HG03025 (cell line): ENCODE results near the gene E2F8.

Source experiments
- ATAC-seq: cut with Tn5 transposase; IDR thresholded peaks from one replicate; pipeline ENCODE4 v1.9.1; 2021; ENCODE audit warnings: mild to moderate bottlenecking, moderate library complexity; ENCODE audit not compliant: unreplicated experiment, low FRiP score

Gene E2F8

GRCh38 chr11:19220903-19221724 lies 19.6 kb downstream of the E2F8 start:
- no peak for ATAC-seq

GRCh38 chr11:19218786-19219460 lies 21.8 kb downstream of the E2F8 start:
- no peak for ATAC-seq

GRCh38 chr11:19218216-19218615 lies 22.5 kb downstream of the E2F8 start:
- no peak for ATAC-seq

- ATAC-seq = no peak
Observed at GRCh38 chr11:19216709-19217374, 23.9 kb downstream of the E2F8 start.

- no peak for ATAC-seq
Observed at GRCh38 chr11:19216021-19216420, 24.7 kb downstream of the E2F8 start.

GRCh38 chr11:19209617-19210370 lies 31.0 kb downstream of the E2F8 start:
- ATAC-seq = no peak

- no peak for ATAC-seq
Observed at GRCh38 chr11:19208959-19209546, 31.7 kb downstream of the E2F8 start.

- ATAC-seq = no peak
Observed at GRCh38 chr11:19208181-19208580, 32.6 kb downstream of the E2F8 start.

- ATAC-seq = no peak
Observed at GRCh38 chr11:19204836-19205235, 35.9 kb downstream of the E2F8 start.

GRCh38 chr11:19201737-19202605 lies 38.8 kb downstream of the E2F8 start, which contains the start of gene CSRP3:
CSRP3 (minus strand) TSS chr11:19201983; CDS start chr11:19192448, 9,535 bp downstream.
- ATAC-seq = no peak

GRCh38 chr11:19200410-19201201 lies 40.1 kb downstream of the E2F8 start:
- no peak for ATAC-seq

- ATAC-seq = no peak
Observed at GRCh38 chr11:19199771-19200170, 41.0 kb downstream of the E2F8 start.

GRCh38 chr11:19199048-19199447 lies 41.7 kb downstream of the E2F8 start:
- no peak for ATAC-seq

- ATAC-seq = no peak
Observed at GRCh38 chr11:19196432-19196831, 44.3 kb downstream of the E2F8 start.

- ATAC-seq = no peak
Observed at GRCh38 chr11:19194620-19195308, 46.0 kb downstream of the E2F8 start.

GRCh38 chr11:19193916-19194315 lies 46.8 kb downstream of the E2F8 start:
- no peak for ATAC-seq

- no peak for ATAC-seq
Observed at GRCh38 chr11:19191530-19192169, 49.1 kb downstream of the E2F8 start.
